Endothelial cell of umbilical vein (primary cell): Measurements from ENCODE around the gene PDE3B. TPM values are rescaled to one million over a fixed set of nuclear protein-coding genes. Genes with fewer than 3 reads are reported as not detected.

Source experiments
- BruUV-seq: library from RNA; stranded (reverse); fragments of 400-500 nt; replicated peaks from 2 replicates; lab custom pipeline; 2021; lab: Mats Ljungman, UMichigan
- CTCF ChIA-PET: fragments of 300-600, 350-600 bp; sonication (Branson Sonifier 250); formaldehyde crosslinking; loops from one replicate; lab custom pipeline; 2021; ENCODE audit warnings: antibody characterized with exemption, inconsistent platforms; lab: Charles Lee
- POLR2A ChIA-PET: fragments of 300-600, 350-600 bp; sonication (Branson Sonifier 250); formaldehyde crosslinking; loops from one replicate; lab custom pipeline; 2021; ENCODE audit warnings: antibody characterized with exemption, inconsistent platforms; lab: Charles Lee
- DNase-seq: peaks from one replicate; pipeline ENCODE4 v3.0.0-alpha.2; 2011; ENCODE audit warnings: low read depth, low spot score
- FAIRE-seq: peaks from 2 replicates; lab custom pipeline; 2011; peaks lifted over from hg19 to GRCh38; lab: Jason Lieb, UNC
- H2AFZ ChIP-seq: 2 replicates; pipeline ENCODE4 v1.6.0; 2012; ENCODE audit warnings: low read depth, low read length, control low read depth, inconsistent platforms
- H3K27ac ChIP-seq: 2 replicates; pipeline ENCODE4 v1.5.1; 2011; ENCODE audit warnings: low read depth, mild to moderate bottlenecking, control low read depth, low read length, moderate library complexity; ENCODE audit not compliant: insufficient read depth
- H3K27me3 ChIP-seq, 2 experiments: 2 replicates each; pipeline versions ENCODE4 v1.6.0 to v1.6.1; 2011; ENCODE audit warnings: low read length in 2 of 2, mixed read lengths in 1 of 2; ENCODE audit not compliant: control insufficient read depth in 2 of 2, insufficient read depth in 2 of 2
- H3K36me3 ChIP-seq, 2 experiments: 2 replicates in 1 of 2; 3 replicates in 1 of 2; pipeline ENCODE4 v1.5.1; 2011; ENCODE audit warnings: low read length in 2 of 2, mild to moderate bottlenecking in 1 of 2, moderate library complexity in 1 of 2; ENCODE audit not compliant: control insufficient read depth in 2 of 2, insufficient read depth in 2 of 2; ENCODE audit errors: extremely low read depth in 1 of 2
- H3K4me1 ChIP-seq: 3 replicates; pipeline ENCODE4 v1.5.1; 2011; ENCODE audit warnings: mild to moderate bottlenecking, low read length; ENCODE audit not compliant: control insufficient read depth, insufficient read depth; ENCODE audit errors: extremely low read depth
- H3K4me2 ChIP-seq: 2 replicates; pipeline ENCODE4 v1.6.1; 2011; ENCODE audit warnings: low read length, control low read depth, mixed read lengths; ENCODE audit not compliant: insufficient read depth
- H3K4me3 ChIP-seq, 3 experiments: fragments of 200-600 bp in 1 of 3; sonication (generic), shearing (Covaris generic) in 1 of 3; replicated peaks in 1 of 3; 2 replicates each; pipeline ENCODE4 v1.5.1; 2011 to 2016; ENCODE audit warnings: control low read depth in 3 of 3, low read length in 3 of 3, mild to moderate bottlenecking in 2 of 3, inconsistent platforms in 1 of 3, low read depth in 1 of 3, moderate library complexity in 1 of 3; ENCODE audit not compliant: insufficient read depth in 1 of 3
- H3K79me2 ChIP-seq: 2 replicates; pipeline ENCODE4 v1.6.0; 2012; ENCODE audit warnings: low read length, inconsistent platforms; ENCODE audit not compliant: control insufficient read depth, insufficient read depth
- H3K9ac ChIP-seq: replicated peaks from 2 replicates; pipeline ENCODE3; 2011; ENCODE audit warnings: low read length, control low read depth; ENCODE audit not compliant: insufficient read depth; ENCODE audit errors: extremely low read depth
- H3K9me1 ChIP-seq: replicated peaks from 3 replicates; pipeline ENCODE4 v1.6.0; 2011; ENCODE audit warnings: mild to moderate bottlenecking, low read length; ENCODE audit not compliant: control insufficient read depth, insufficient read depth; ENCODE audit errors: extremely low read depth
- H3K9me3 ChIP-seq: replicated peaks from 2 replicates; pipeline ENCODE4 v1.5.1; 2012; ENCODE audit warnings: low read length, inconsistent platforms; ENCODE audit not compliant: control insufficient read depth, insufficient read depth
- H4K20me1 ChIP-seq: replicated peaks from 2 replicates; pipeline ENCODE3; 2011; ENCODE audit warnings: mild to moderate bottlenecking, low read length; ENCODE audit not compliant: control insufficient read depth, insufficient read depth; ENCODE audit errors: extremely low read depth
- EZH2 ChIP-seq: IDR thresholded peaks from 2 replicates; pipeline ENCODE4 v1.6.1; 2012; ENCODE audit warnings: borderline replicate concordance, low read depth, mild to moderate bottlenecking, moderate library complexity, low read length, inconsistent platforms; ENCODE audit not compliant: severe bottlenecking
- FOS ChIP-seq: IDR thresholded peaks from 2 replicates; pipeline ENCODE4 v1.6.1; 2011; ENCODE audit warnings: mild to moderate bottlenecking, low read length, moderate library complexity, borderline replicate concordance; ENCODE audit not compliant: insufficient read depth
- GATA2 ChIP-seq: IDR thresholded peaks from 2 replicates; pipeline ENCODE4 v1.7.0; 2011; ENCODE audit warnings: low read depth, mild to moderate bottlenecking, moderate library complexity, mixed read lengths, low read length; ENCODE audit not compliant: insufficient read length, insufficient read depth
- JUN ChIP-seq: IDR thresholded peaks from 2 replicates; pipeline ENCODE4 v1.6.1; 2011; ENCODE audit warnings: borderline replicate concordance, low read depth; ENCODE audit not compliant: insufficient read length, insufficient read depth
- MYC ChIP-seq: IDR thresholded peaks from one replicate; pipeline ENCODE4 v1.6.1; 2011; ENCODE audit warnings: mild to moderate bottlenecking, low read depth, low read length
- POLR2A ChIP-seq: IDR thresholded peaks from 2 replicates; pipeline ENCODE4 v1.6.1; 2012; ENCODE audit warnings: low read depth, mild to moderate bottlenecking, control low read depth, low read length
- POLR2AphosphoS5 ChIP-seq: IDR thresholded peaks from 2 replicates; pipeline ENCODE4 v1.6.1; 2012; ENCODE audit warnings: low read depth, mild to moderate bottlenecking, control low read depth, low read length, moderate library complexity; ENCODE audit not compliant: insufficient read depth
- dilution Hi-C: fragments of 300-500 bp; cut with MboI; formaldehyde crosslinking; loops from one replicate; pipeline ENCODE4 v1.15.0; 2019; ENCODE audit warnings: low sequenced_read_pairs; ENCODE audit not compliant: extremely low pct_ligation_motif_present
- intact Hi-C: fragments of 100-400 bp; cut with micrococcal nuclease; formaldehyde crosslinking; loops from one replicate; pipeline ENCODE4 v1.10.0; 2022
- polyA plus RNA-seq, 4 experiments: library from polyadenylated mRNA; depleted of rRNA in 3 of 4; stranded (reverse) in 3 of 4; unstranded in 1 of 4; fragments of >200 nt; gene quantifications; 2 replicates each; pipeline versions ENCODE4 v1.2.1 to v1.2.3, GENCODE V29; 2011 to 2012; ENCODE audit warnings: missing spikeins in 1 of 4
- total RNA-seq: library from RNA; stranded (reverse); gene quantifications from 2 replicates; pipeline ENCODE4 v1.2.3, GENCODE V29; 2021
- TF ChIP-seq, protein P1 (sequence below): IDR thresholded peaks from 2 replicates; pipeline ENCODE4 v1.6.1; 2011; ENCODE audit not compliant: insufficient read depth, insufficient read length
- TF ChIP-seq, protein P2 (sequence below), 2 donors: IDR thresholded peaks; 1 replicate in 1 of 2; 2 replicates in 1 of 2; pipeline ENCODE4 v1.5.1; 2011; ENCODE audit warnings: low read length in 2 of 2, mild to moderate bottlenecking in 2 of 2, moderate library complexity in 2 of 2, control low read depth in 1 of 2, inconsistent platforms in 1 of 2, low read depth in 1 of 2; ENCODE audit not compliant: insufficient read depth in 1 of 2; ENCODE audit errors: extremely low read depth in 1 of 2

The PDE3B gene
- total and polyA plus RNA-seq, 2 donors (not counting 3 experiments of a cell fraction or from before 2014, with no cell fraction given), result 0.26 to 1.9 TPM

DNA sequence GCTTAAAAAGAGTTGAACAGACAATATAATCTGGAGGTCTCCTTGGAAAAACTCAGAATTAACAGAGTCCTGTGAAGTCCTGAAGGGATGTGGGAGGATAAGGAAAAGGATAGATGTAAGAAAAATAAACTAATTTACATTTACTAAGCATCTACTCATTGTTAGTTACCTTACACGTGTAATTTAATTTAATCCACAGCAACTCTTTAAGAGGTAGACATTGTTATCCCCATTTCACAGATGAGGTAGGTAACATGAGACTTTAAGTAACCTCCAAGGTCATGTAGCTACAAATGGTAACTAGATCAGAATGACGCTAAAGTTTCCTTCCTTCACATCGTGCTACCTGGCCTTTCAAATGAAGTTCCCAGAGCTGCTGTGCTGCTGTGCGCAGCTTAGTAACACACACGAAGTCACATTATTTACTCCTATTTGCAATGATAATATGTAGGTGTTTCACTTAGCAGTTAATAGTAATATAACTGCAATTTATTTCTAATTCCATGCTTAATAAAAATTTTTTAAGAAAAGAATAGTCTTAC lies 5.7 kb upstream of the PDE3B start:
- no peaks in the 10 kb centered on the region for H3K79me2 ChIP-seq
- no TSS peak for BruUV-seq
- H4K20me1 ChIP-seq, result no peaks in the 10 kb centered on the region
- no peak overlapping the region for H2AFZ ChIP-seq
- FAIRE-seq (no peak), DNase-seq (no peak)
- TF ChIP-seq POLR2AphosphoS5 (no peak), EZH2 (no peak), GATA2 (no peak), MYC (no peak), POLR2A (no peak), FOS (no peak), JUN (no peak)
- TF ChIP-seq, protein P1, sequence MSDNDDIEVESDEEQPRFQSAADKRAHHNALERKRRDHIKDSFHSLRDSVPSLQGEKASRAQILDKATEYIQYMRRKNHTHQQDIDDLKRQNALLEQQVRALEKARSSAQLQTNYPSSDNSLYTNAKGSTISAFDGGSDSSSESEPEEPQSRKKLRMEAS, result no peak
- TF ChIP-seq, protein P2, sequence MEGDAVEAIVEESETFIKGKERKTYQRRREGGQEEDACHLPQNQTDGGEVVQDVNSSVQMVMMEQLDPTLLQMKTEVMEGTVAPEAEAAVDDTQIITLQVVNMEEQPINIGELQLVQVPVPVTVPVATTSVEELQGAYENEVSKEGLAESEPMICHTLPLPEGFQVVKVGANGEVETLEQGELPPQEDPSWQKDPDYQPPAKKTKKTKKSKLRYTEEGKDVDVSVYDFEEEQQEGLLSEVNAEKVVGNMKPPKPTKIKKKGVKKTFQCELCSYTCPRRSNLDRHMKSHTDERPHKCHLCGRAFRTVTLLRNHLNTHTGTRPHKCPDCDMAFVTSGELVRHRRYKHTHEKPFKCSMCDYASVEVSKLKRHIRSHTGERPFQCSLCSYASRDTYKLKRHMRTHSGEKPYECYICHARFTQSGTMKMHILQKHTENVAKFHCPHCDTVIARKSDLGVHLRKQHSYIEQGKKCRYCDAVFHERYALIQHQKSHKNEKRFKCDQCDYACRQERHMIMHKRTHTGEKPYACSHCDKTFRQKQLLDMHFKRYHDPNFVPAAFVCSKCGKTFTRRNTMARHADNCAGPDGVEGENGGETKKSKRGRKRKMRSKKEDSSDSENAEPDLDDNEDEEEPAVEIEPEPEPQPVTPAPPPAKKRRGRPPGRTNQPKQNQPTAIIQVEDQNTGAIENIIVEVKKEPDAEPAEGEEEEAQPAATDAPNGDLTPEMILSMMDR (IDR thresholded peaks at IDR 0.05; ENCODE audit: extremely low read depth in 1 of 2, insufficient read depth in 1 of 2, low read depth in 1 of 2, low read length in 2 of 2), result no peak
- H3K4me1 ChIP-seq, result no peaks in the 10 kb centered on the region
- dilution Hi-C loops, result no loop called here
- H3K27ac ChIP-seq, result no peak overlapping the region
- intact Hi-C loops, result no loop called here
- H3K9me1 ChIP-seq, result no peaks in the 10 kb centered on the region
- H3K36me3 ChIP-seq, result no peaks in the 10 kb centered on the region
- POLR2A ChIA-PET, result no interaction called here
- no peaks in the 10 kb centered on the region for H3K9me3 ChIP-seq
- H3K27me3 ChIP-seq, result peaks cover 0 to 29% of the 10 kb centered on the region in 2 experiments
- H3K4me2 ChIP-seq, result no peak overlapping the region
- H3K9ac ChIP-seq, result no peak overlapping the region
- no peak overlapping the region for H3K4me3 ChIP-seq
- CTCF ChIA-PET, result no interaction called here
